8988T (cell line): ENCODE measurements around the gene GREB1.

Experiments used
- DNase-seq: peaks from one replicate; pipeline ENCODE4 v3.0.0; 2011

Gene GREB1

GRCh38 chr2:11563784-11564666 lies 30.2 kb downstream of the GREB1 start:
- DNase-seq = no peak

- DNase-seq = no peak
These were observed 31.1 kb downstream of the GREB1 start for GRCh38 chr2:11564816-11565567.

GRCh38 chr2:11566383-11566782 lies 32.5 kb downstream of the GREB1 start:
- no peak for DNase-seq

- no peak for DNase-seq
These were observed 33.8 kb downstream of the GREB1 start for GRCh38 chr2:11567631-11568031.

- DNase-seq = no peak
These were observed 34.6 kb downstream of the GREB1 start for GRCh38 chr2:11568436-11568835.

- no peak for DNase-seq
These were observed 35.8 kb downstream of the GREB1 start for GRCh38 chr2:11569636-11570035.

DNA sequence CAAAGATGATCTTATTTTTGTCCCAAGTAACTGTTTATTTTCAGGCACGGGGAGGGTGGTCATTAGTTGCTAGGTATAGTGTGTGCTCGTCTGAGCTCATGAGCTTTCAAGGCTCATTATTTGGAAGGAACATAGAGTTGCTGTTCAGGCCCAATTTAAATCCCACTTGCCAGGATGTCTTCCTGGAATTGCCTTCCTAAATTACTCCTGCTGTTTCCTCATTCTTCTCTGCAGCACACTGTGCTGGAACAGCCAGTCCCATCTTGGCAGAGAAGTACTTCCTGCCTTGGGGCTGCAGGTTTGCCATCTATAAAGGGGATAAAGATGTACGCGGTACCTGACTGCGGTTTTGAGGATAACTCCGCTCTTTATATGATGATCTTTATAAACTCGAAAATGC lies 37.3 kb downstream of the GREB1 start:
- DNase-seq = no peak

- no peak for DNase-seq
These were observed 39.2 kb downstream of the GREB1 start for GRCh38 chr2:11572996-11573395.

- DNase-seq = no peak
These were observed 39.8 kb downstream of the GREB1 start for GRCh38 chr2:11573418-11574175.

- DNase-seq = no peak
These were observed 40.6 kb downstream of the GREB1 start for GRCh38 chr2:11574176-11575046.

- no peak for DNase-seq
These were observed 42.6 kb downstream of the GREB1 start for GRCh38 chr2:11576398-11576797.

DNA sequence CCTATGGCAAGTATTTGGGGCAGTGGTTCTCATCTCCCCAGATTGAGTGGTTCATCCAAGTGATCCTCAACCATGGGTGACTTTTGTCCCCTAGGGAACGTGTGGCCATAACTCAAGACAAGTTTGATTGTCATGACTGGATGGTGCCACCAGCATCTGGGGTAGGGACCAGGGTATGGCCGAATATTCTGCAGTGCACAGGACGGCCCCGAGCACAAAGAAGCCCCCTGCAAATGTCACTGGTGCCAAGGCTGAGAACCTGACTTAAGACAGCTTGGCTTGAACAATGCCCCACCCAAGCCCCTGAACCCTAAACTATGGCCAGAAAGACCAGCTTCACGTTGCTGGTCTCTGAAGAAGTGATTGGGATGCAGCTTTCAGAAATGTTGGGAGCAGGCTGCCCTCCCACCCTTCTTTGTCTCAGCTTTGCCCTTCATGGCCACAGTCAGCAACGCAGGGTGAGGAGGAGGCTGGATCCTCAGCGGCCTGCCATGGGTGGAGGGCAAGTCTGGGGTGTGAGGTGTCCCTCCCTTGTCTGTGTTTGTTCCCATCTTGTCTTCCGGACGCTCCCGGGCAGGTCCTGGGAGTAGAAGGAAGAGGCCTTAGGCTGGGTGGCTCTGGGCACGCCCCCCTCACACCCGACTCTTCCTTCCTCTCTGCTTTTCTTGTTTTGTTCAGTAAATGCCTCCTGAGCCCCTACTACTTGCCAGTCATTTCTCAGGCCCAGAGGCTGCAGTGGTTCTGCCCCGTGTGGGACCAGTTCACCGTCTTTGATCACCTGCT lies 43.4 kb downstream of the GREB1 start:
- DNase-seq = no peak

- no peak for DNase-seq
These were observed 44.5 kb downstream of the GREB1 start for GRCh38 chr2:11578081-11578948.

DNA sequence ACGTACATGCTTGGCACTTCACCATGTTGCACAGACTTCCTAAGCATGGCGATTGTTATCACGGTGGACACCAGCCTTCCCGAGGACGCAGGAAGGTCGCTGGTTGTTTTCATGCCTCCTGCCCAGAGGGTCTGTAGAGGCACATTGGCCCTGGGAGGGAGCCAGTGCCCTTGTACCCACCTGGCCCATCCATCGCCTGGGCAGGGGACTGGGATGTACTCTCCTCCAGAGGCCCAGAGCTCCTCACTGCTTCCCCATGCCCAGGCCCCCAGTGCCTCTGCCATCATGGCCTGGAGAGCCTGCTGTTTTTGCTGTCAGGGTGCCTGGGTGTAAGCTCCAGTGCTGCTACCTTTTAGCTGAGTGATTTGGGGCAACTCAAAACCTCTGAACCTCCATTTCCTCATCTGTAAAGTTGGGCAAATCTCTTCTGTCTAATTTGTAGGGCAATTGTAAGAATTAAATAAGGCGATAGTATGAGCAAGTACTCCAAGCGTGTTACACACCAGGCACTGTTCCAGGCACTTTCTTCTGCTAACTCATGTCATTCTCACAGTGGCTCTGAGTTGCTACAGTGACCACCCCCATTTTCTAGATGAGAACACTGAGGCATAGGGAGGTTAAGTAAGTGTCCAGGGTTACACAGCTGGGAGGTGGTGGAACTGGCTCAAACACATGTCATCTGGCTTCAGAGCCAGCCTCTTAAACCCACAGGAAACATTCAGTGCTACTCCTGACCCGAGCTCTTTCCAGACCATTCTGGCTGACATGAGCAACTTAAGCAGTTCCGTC lies 45.3 kb downstream of the GREB1 start:
- no peak for DNase-seq

GRCh38 chr2:11579867-11580659 lies 46.2 kb downstream of the GREB1 start:
- no peak for DNase-seq

DNA sequence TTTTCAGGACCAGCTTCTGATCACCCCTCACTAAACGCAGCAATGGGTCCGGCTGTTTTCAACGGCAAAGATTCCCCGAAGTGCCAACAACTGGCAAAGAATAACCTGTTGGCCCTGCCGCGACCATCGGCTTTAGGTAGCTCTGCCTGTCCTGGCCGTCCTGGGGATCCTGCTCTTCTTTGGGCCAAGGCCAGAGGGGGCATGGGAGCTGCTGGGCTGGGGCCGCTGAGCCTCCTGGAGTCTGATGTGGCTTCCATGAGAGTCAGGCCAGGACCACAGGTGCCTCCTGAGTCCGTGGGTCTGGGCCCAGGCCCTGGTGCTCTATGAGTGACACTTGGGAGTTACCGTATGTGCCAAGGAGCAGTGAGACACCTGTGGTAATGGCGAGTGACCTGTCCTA lies 46.9 kb downstream of the GREB1 start:
- DNase-seq = no peak

- no peak for DNase-seq
These were observed 47.4 kb downstream of the GREB1 start for GRCh38 chr2:11581124-11581796.
